ENCODE data around the gene PLXNA4.
"Not testable (repeated sequence)": the region's sequence is repeated elsewhere in the genome, so short reads cannot be mapped to it uniquely, and the experiment has no call there.

The PLXNA4 gene

GRCh38 chr7:132609906-132610520 is 33.7 kb upstream of the PLXNA4 start:
- WGBS = 87% methylated on average over 2 of the region's 2 CpGs

DNA sequence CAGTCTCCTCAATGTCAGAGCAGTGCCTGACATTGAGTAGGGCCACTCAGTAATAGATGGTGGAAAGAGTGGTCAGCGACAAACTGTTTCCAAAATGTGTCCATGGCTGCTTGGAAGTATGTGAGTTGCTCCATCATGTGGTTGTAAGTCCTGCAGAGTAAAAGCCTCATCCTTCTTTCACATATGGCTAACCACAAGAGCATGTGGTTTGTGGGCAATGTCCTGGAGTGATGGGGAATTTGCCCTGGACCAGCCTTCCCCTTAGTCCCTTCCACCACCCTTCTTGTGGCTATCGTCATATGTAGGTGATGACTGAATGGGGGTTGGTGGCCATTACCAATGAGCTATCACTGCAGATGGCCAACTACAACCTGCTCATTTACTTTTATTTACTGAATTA is 33.0 kb upstream of the PLXNA4 start:
- Histone ChIP-seq H3K4me3 (ENCODE audit: low read length) (no peak overlapping the region), H3K27ac (ENCODE audit: low read depth, low read length) (no peak overlapping the region), H3K9ac (ENCODE audit: low read depth, low read length) (no peak overlapping the region), H3K9me3 (ENCODE audit: insufficient read depth, low read depth, low read length) (no peaks in the 10 kb centered on the region), H3K36me3 (ENCODE audit: insufficient read depth, low read length) (no peaks in the 10 kb centered on the region), H3K27me3 (ENCODE audit: insufficient read depth, low read length) (no peaks in the 10 kb centered on the region; the same call in 1 of the 2 replicates), H3K4me1 (ENCODE audit: insufficient read depth, low read length) (peaks cover 4% of the 10 kb centered on the region)
- 93% methylated on average over 1 of the region's 2 CpGs for WGBS

More at GRCh38 chr7:132609906-132610520, 33.7 kb upstream of the PLXNA4 start:
- peaks cover 3% of the 10 kb centered on the region for H3K27me3 ChIP-seq (ENCODE audit: insufficient read depth, low read length)
- H3K36me3 ChIP-seq (ENCODE audit: insufficient read depth, low read length) = no peaks in the 10 kb centered on the region
- no peak overlapping the region for H3K27ac ChIP-seq (ENCODE audit: low read depth, low read length)
- H3K9ac ChIP-seq (ENCODE audit: low read depth, low read length) = no peak overlapping the region
- H3K4me3 ChIP-seq (ENCODE audit: low read length) = no peak overlapping the region
- H3K9me3 ChIP-seq (ENCODE audit: insufficient read depth, low read depth, low read length) = no peaks in the 10 kb centered on the region
- H3K4me1 ChIP-seq (ENCODE audit: insufficient read depth, low read length) = peaks cover 8% of the 10 kb centered on the region

GRCh38 chr7:132608523-132608922 is 32.3 kb upstream of the PLXNA4 start:
- H3K9ac ChIP-seq (ENCODE audit: low read depth, low read length) = no peak overlapping the region
- no peak overlapping the region for H3K4me3 ChIP-seq (ENCODE audit: low read length)
- H3K4me1 ChIP-seq (ENCODE audit: insufficient read depth, low read length) = no peaks in the 10 kb centered on the region
- H3K9me3 ChIP-seq (ENCODE audit: insufficient read depth, low read depth, low read length) = no peaks in the 10 kb centered on the region
- no peak overlapping the region for H3K27ac ChIP-seq (ENCODE audit: low read depth, low read length)
- H3K36me3 ChIP-seq (ENCODE audit: insufficient read depth, low read length) = no peaks in the 10 kb centered on the region
- no peaks in the 10 kb centered on the region; the same call in 1 of the 2 replicates for H3K27me3 ChIP-seq (ENCODE audit: insufficient read depth, low read length)
- 90% methylated on average over 5 of the region's 5 CpGs for WGBS

- H3K9me3 ChIP-seq (ENCODE audit: insufficient read depth, low read depth, low read length) = no peaks in the 10 kb centered on the region
- WGBS = 84% methylated on average over 2 of the region's 2 CpGs
- H3K9ac ChIP-seq (ENCODE audit: low read depth, low read length) = no peak overlapping the region
- no peak overlapping the region for H3K4me3 ChIP-seq (ENCODE audit: low read length)
- no peaks in the 10 kb centered on the region for H3K36me3 ChIP-seq (ENCODE audit: insufficient read depth, low read length)
- no peaks in the 10 kb centered on the region; the same call in 1 of the 2 replicates for H3K27me3 ChIP-seq (ENCODE audit: insufficient read depth, low read length)
- no peak overlapping the region for H3K27ac ChIP-seq (ENCODE audit: low read depth, low read length)
- no peaks in the 10 kb centered on the region for H3K4me1 ChIP-seq (ENCODE audit: insufficient read depth, low read length)
Measured at GRCh38 chr7:132607656-132608055, 31.4 kb upstream of the PLXNA4 start.

- Histone ChIP-seq H3K9ac (ENCODE audit: low read depth, low read length) (no peak overlapping the region), H3K27ac (ENCODE audit: low read depth, low read length) (no peak overlapping the region), H3K36me3 (ENCODE audit: insufficient read depth, low read length) (no peaks in the 10 kb centered on the region), H3K9me3 (ENCODE audit: insufficient read depth, low read depth, low read length) (no peaks in the 10 kb centered on the region), H3K27me3 (ENCODE audit: insufficient read depth, low read length) (no peaks in the 10 kb centered on the region), H3K4me3 (ENCODE audit: low read length) (no peak overlapping the region), H3K4me1 (ENCODE audit: insufficient read depth, low read length) (no peaks in the 10 kb centered on the region)
- 93% methylated on average over 4 of the region's 4 CpGs for WGBS
Measured at GRCh38 chr7:132604121-132604520, 27.9 kb upstream of the PLXNA4 start.

GRCh38 chr7:132603220-132603833 is 27.1 kb upstream of the PLXNA4 start:
- H3K4me3 ChIP-seq (ENCODE audit: low read length) = no peak overlapping the region
- no peak overlapping the region for H3K27ac ChIP-seq (ENCODE audit: low read depth, low read length)
- H3K4me1 ChIP-seq (ENCODE audit: insufficient read depth, low read length) = no peaks in the 10 kb centered on the region
- H3K27me3 ChIP-seq (ENCODE audit: insufficient read depth, low read length) = no peaks in the 10 kb centered on the region
- H3K36me3 ChIP-seq (ENCODE audit: insufficient read depth, low read length) = no peaks in the 10 kb centered on the region
- 86% methylated on average over 6 of the region's 6 CpGs for WGBS
- no peak overlapping the region for H3K9ac ChIP-seq (ENCODE audit: low read depth, low read length)
- H3K9me3 ChIP-seq (ENCODE audit: insufficient read depth, low read depth, low read length) = no peaks in the 10 kb centered on the region

GRCh38 chr7:132601783-132602182 is 25.5 kb upstream of the PLXNA4 start:
- WGBS = 90% methylated on average over 1 of the region's 1 CpG
- H3K27me3 ChIP-seq (ENCODE audit: insufficient read depth, low read length) = no peaks in the 10 kb centered on the region
- H3K36me3 ChIP-seq (ENCODE audit: insufficient read depth, low read length) = no peaks in the 10 kb centered on the region
- no peaks in the 10 kb centered on the region for H3K4me1 ChIP-seq (ENCODE audit: insufficient read depth, low read length)
- no peaks in the 10 kb centered on the region for H3K9me3 ChIP-seq (ENCODE audit: insufficient read depth, low read depth, low read length)
- H3K4me3 ChIP-seq (ENCODE audit: low read length) = no peak overlapping the region
- H3K9ac ChIP-seq (ENCODE audit: low read depth, low read length) = no peak overlapping the region
- no peak overlapping the region for H3K27ac ChIP-seq (ENCODE audit: low read depth, low read length)

DNA sequence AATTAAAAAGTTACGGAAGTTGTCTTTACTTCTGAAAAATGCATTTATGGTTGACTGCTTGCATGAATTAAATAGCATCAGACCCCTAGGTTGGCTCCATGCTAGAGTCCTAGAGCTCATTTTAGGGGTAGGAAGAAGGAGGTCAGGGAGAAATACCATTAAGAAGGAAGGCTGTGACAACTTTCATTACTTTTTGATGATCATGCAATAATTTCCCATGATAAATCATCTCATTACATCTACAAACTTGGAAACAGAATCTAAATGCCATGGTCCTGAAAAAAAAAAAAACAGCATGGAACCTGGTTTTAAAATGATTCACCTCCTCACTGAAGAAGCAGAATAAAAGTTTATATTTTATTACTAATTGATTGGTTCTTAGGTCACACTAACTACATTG is 20.3 kb upstream of the PLXNA4 start:
- Histone ChIP-seq H3K9me3 (ENCODE audit: insufficient read depth, low read depth, low read length) (no peaks in the 10 kb centered on the region), H3K36me3 (ENCODE audit: insufficient read depth, low read length) (no peaks in the 10 kb centered on the region), H3K27me3 (ENCODE audit: insufficient read depth, low read length) (no peaks in the 10 kb centered on the region), H3K4me1 (ENCODE audit: insufficient read depth, low read length) (no peaks in the 10 kb centered on the region), H3K4me3 (ENCODE audit: low read length) (no peak overlapping the region), H3K9ac (ENCODE audit: low read depth, low read length) (no peak overlapping the region), H3K27ac (ENCODE audit: low read depth, low read length) (no peak overlapping the region)
- 93% methylated on average over 1 of the region's 1 CpG for WGBS

GRCh38 chr7:132594741-132595140 is 18.5 kb upstream of the PLXNA4 start:
- H3K9me3 ChIP-seq (ENCODE audit: insufficient read depth, low read depth, low read length); H3K27ac ChIP-seq (ENCODE audit: low read depth, low read length); H3K9ac ChIP-seq (ENCODE audit: low read depth, low read length); H3K4me1 ChIP-seq (ENCODE audit: insufficient read depth, low read length); H3K27me3 ChIP-seq (ENCODE audit: insufficient read depth, low read length); H3K4me3 ChIP-seq (ENCODE audit: low read length); H3K36me3 ChIP-seq (ENCODE audit: insufficient read depth, low read length): not testable (repeated sequence)
- 92% methylated on average over 2 of the region's 2 CpGs for WGBS

- peaks cover 2% of the 10 kb centered on the region; the same call in 1 of the 2 replicates for H3K9me3 ChIP-seq (ENCODE audit: insufficient read depth, low read depth, low read length)
- H3K27ac ChIP-seq (ENCODE audit: low read depth, low read length) = no peak overlapping the region
- 0 out of 2 replicates have a peak, but pooled peaks cover 3% of the 10 kb centered on the region for H3K27me3 ChIP-seq (ENCODE audit: insufficient read depth, low read length)
- H3K36me3 ChIP-seq (ENCODE audit: insufficient read depth, low read length) = no peaks in the 10 kb centered on the region
- H3K9ac ChIP-seq (ENCODE audit: low read depth, low read length) = no peak overlapping the region
- WGBS = 83% methylated on average over 6 of the region's 6 CpGs
- H3K4me3 ChIP-seq (ENCODE audit: low read length) = no peak overlapping the region
- H3K4me1 ChIP-seq (ENCODE audit: insufficient read depth, low read length) = no peaks in the 10 kb centered on the region
Measured at GRCh38 chr7:132592936-132593335, 16.7 kb upstream of the PLXNA4 start.

GRCh38 chr7:132592231-132592920 is 16.1 kb upstream of the PLXNA4 start:
- no peaks in the 10 kb centered on the region for H3K36me3 ChIP-seq (ENCODE audit: insufficient read depth, low read length)
- H3K27ac ChIP-seq (ENCODE audit: low read depth, low read length) = no peak overlapping the region
- H3K4me1 ChIP-seq (ENCODE audit: insufficient read depth, low read length) = no peaks in the 10 kb centered on the region
- H3K4me3 ChIP-seq (ENCODE audit: low read length) = no peak overlapping the region
- H3K9me3 ChIP-seq (ENCODE audit: insufficient read depth, low read depth, low read length) = peaks cover 2% of the 10 kb centered on the region; the same call in 1 of the 2 replicates
- no peak overlapping the region for H3K9ac ChIP-seq (ENCODE audit: low read depth, low read length)
- 83% methylated on average over 11 of the region's 12 CpGs for WGBS
- H3K27me3 ChIP-seq (ENCODE audit: insufficient read depth, low read length) = peaks cover 5% of the 10 kb centered on the region; the same call in 1 of the 2 replicates

All from HUES64 (cell line).